ENCODE measurements around the gene TOMM20. TPM values are rescaled to one million over a fixed set of nuclear protein-coding genes. Genes with fewer than 3 reads are reported as not detected.

The TOMM20 gene
- total RNA-seq, 1 donor = 108 TPM

DNA sequence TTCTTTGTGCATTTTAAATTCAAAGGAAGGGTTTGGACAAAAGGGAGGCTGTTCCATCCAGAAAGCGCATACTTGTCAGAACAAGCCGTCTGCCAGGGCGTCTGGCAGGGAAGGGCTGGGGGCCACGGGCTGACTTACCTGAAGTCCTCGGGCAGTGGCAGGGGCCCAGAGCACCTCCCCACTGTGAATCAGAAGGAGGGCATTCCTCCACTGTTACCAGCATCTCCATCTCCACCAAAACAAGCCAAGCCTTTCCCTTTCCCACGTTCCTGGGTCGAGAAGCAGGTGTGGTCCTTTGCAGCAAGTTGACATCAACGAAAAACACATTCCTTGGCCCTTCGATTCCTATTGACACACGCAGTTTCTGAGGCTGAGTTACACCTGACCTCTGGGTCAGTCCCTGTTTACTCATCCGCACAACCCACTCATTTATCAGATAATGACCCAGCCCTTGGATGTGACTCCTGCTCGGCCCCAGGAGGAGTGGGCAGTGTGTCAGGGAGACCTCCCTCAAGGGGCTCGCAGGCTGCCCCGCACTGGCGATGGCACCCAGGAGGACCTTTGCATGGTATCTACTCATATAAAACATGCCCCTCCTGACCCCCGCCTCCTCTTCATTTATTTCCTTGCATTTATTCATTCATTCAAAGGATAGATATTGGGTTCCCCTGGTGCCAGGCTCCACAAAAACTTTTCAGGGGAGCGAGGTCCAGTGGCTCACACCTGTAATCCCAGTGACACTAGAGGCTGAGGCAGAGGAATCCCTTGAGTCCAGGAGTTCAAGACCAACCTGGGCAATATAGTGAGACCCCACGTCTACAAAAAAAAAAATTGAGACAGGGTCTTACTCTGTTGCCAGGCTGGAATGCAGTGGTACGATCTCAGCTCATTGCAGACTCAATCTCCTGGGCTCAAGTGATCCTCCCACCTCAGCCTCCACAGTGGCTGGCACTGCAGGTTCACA is 60.2 kb downstream of the TOMM20 start:
- TF ChIP-seq CTCF (IDR thresholded peaks at IDR 0.05; ENCODE audit: extremely low read depth, low read depth, low read length) = no peak
- no peaks in the 10 kb centered on the region for H3K36me3 ChIP-seq (ENCODE audit: insufficient read depth, low read length)
- peak overlapping the region; percentile 7 for H3K4me3 ChIP-seq (ENCODE audit: insufficient read depth, low read length)

GRCh38 chr1:235067396-235068157 is 61.1 kb downstream of the TOMM20 start:
- Histone ChIP-seq H3K9me3 (ENCODE audit: low read depth, low read length) (no peaks in the 10 kb centered on the region), H3K4me1 (ENCODE audit: insufficient read depth, low read length) (peaks cover 39% of the 10 kb centered on the region), H3K27me3 (ENCODE audit: insufficient read depth, low read length) (no peaks in the 10 kb centered on the region), H3K36me3 (ENCODE audit: insufficient read depth, low read length) (no peaks in the 10 kb centered on the region), H3K27ac (ENCODE audit: low read depth, low read length) (peak overlapping the region; percentile 97), H2AFZ (ENCODE audit: low read length) (no peak overlapping the region), H3K4me2 (ENCODE audit: insufficient read depth, low read length) (peak overlapping the region; percentile 64), H4K20me1 (ENCODE audit: insufficient read depth, low read length) (no peaks in the 10 kb centered on the region), H3K4me3 (ENCODE audit: insufficient read depth, low read length) (peak overlapping the region; percentile 7), H3K79me2 (ENCODE audit: insufficient read depth, low read length) (no peaks in the 10 kb centered on the region)
- TF ChIP-seq CTCF (IDR thresholded peaks at IDR 0.05; ENCODE audit: extremely low read depth, low read depth, low read length) = no peak
- peak; percentile 95 for DNase-seq (ENCODE audit: insufficient read length, low spot score, missing footprints)

More for the DNA sequence above, 60.2 kb downstream of the TOMM20 start:
- H2AFZ ChIP-seq (ENCODE audit: low read length) = no peak overlapping the region
- peaks cover 37% of the 10 kb centered on the region for H3K4me1 ChIP-seq (ENCODE audit: insufficient read depth, low read length)
- no peaks in the 10 kb centered on the region for H3K9me3 ChIP-seq (ENCODE audit: low read depth, low read length)
- peak overlapping the region; percentile 97 for H3K27ac ChIP-seq (ENCODE audit: low read depth, low read length)
- DNase-seq (ENCODE audit: insufficient read length, low spot score, missing footprints) = peak; percentile 72
- no peaks in the 10 kb centered on the region for H3K79me2 ChIP-seq (ENCODE audit: insufficient read depth, low read length)
- no peaks in the 10 kb centered on the region for H3K27me3 ChIP-seq (ENCODE audit: insufficient read depth, low read length)
- no peaks in the 10 kb centered on the region for H4K20me1 ChIP-seq (ENCODE audit: insufficient read depth, low read length)
- peak overlapping the region; percentile 64 for H3K4me2 ChIP-seq (ENCODE audit: insufficient read depth, low read length)

DNA sequence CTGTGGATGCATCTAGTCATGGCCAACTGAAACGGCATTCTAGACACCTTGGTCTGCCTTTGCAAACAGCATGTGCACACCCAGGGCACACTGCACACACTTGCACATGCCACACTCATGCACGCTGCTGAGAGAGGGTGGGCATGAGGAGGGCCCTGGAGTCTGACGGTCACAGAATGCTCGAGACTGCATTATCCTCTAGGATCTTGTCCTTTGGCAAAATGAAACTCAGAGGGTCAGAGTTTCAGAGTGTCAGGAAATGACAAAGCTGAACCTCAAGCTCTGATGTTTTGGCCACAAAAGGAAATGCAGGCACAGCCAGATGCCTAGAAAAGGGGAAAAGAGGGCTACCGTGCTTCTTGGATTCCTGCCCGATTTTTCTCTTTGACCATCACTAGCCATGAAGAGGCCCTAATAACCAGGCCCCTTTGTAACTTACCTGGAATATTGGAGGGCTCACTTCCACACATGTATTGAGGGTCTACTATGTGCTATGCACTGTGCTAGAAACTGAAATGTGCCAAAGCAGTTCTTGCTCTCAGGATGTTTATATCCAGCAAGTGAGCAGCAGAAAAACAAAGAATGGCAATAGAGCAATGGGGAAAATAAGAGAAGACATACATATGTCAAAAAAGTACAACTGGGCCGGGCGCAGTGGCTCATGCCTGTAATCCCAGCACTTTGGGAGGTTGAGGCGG is 65.4 kb downstream of the TOMM20 start:
- Histone ChIP-seq H3K4me2 (ENCODE audit: insufficient read depth, low read length) (no peak overlapping the region), H3K36me3 (ENCODE audit: insufficient read depth, low read length) (no peaks in the 10 kb centered on the region)

More for the DNA sequence above, 65.4 kb downstream of the TOMM20 start:
- Histone ChIP-seq H3K4me1 (ENCODE audit: insufficient read depth, low read length) (peaks cover 18% of the 10 kb centered on the region), H3K9me3 (ENCODE audit: low read depth, low read length) (no peaks in the 10 kb centered on the region), H2AFZ (ENCODE audit: low read length) (peak overlapping the region; percentile 27), H4K20me1 (ENCODE audit: insufficient read depth, low read length) (no peaks in the 10 kb centered on the region), H3K4me3 (ENCODE audit: insufficient read depth, low read length) (no peak overlapping the region), H3K27ac (ENCODE audit: low read depth, low read length) (no peak overlapping the region), H3K27me3 (ENCODE audit: insufficient read depth, low read length) (no peaks in the 10 kb centered on the region), H3K79me2 (ENCODE audit: insufficient read depth, low read length) (no peaks in the 10 kb centered on the region)
- DNase-seq (ENCODE audit: insufficient read length, low spot score, missing footprints) = peak; percentile 42
- TF ChIP-seq CTCF (IDR thresholded peaks at IDR 0.05; ENCODE audit: extremely low read depth, low read depth, low read length) = no peak

Measured in osteoblast (primary cell).